Left ventricle myocardium inferior (tissue), 1 donor: ENCODE data around the gene RPS6KA4. TPM values are rescaled to one million over a fixed set of nuclear protein-coding genes. Genes with fewer than 3 reads are reported as not detected.

Experiments
- DNase-seq: peaks from one replicate; pipeline ENCODE4 v3.0.0-alpha.2; 2020
- H3K27ac ChIP-seq: fragments of 200-600 bp; replicated peaks from 2 replicates; pipeline ENCODE4 v1.8.0; 2021
- H3K27me3 ChIP-seq: fragments of 200-600 bp; 2 replicates; pipeline ENCODE4 v1.8.0; 2021; ENCODE audit warnings: low read depth
- H3K36me3 ChIP-seq: fragments of 200-600 bp; 2 replicates; pipeline ENCODE4 v1.8.0; 2021
- H3K4me1 ChIP-seq: fragments of 200-600 bp; 2 replicates; pipeline ENCODE4 v1.8.0; 2021
- H3K4me3 ChIP-seq: fragments of 200-600 bp; 2 replicates; pipeline ENCODE4 v1.8.0; 2021; ENCODE audit warnings: mild to moderate bottlenecking, moderate library complexity
- H3K9me3 ChIP-seq: fragments of 200-600 bp; replicated peaks from 2 replicates; pipeline ENCODE4 v1.8.0; 2021
- CTCF ChIP-seq: fragments of 200-600 bp; IDR thresholded peaks from 2 replicates; pipeline ENCODE4 v1.8.0; 2021; ENCODE audit warnings: antibody characterized with exemption, mild to moderate bottlenecking, borderline replicate concordance
- intact Hi-C: fragments of 100-400 bp; cut with micrococcal nuclease; formaldehyde crosslinking; loops from one replicate; pipeline ENCODE4 v1.11.0; 2022
- total RNA-seq: library from RNA; stranded (reverse); fragmentation: NEBNext Ultra II Directional; extraction: Animal tissue kit (Norgen Biotek cat#: 25700); gene quantifications from one replicate; pipeline ENCODE4 v1.2.1, GENCODE V29; 2021
- donor health status: DM: no; HTN: yes; CAD: no; lungs with severe emphysema.

The RPS6KA4 gene
- total RNA-seq, 1 donor from 2014 or later = 16.8 TPM

GRCh38 chr11:64357904-64358535 is 942 bp upstream of the RPS6KA4 start:
- H3K27ac ChIP-seq = peak overlapping the region; percentile 92
- no peaks in the 10 kb centered on the region for H3K27me3 ChIP-seq
- H3K4me3 ChIP-seq = peak overlapping the region; percentile 83
- intact Hi-C loops = no loop called here
- no peak for TF ChIP-seq CTCF
- H3K9me3 ChIP-seq = no peaks in the 10 kb centered on the region
- peaks cover 28% of the 10 kb centered on the region for H3K36me3 ChIP-seq
- peaks cover 48% of the 10 kb centered on the region for H3K4me1 ChIP-seq
- DNase-seq = no peak

GRCh38 chr11:64358536-64358906 is 441 bp upstream of the RPS6KA4 start:
- Histone ChIP-seq H3K36me3 (peaks cover 33% of the 10 kb centered on the region), H3K27ac (peak overlapping the region; percentile 92), H3K4me3 (peak overlapping the region; percentile 83), H3K4me1 (peaks cover 48% of the 10 kb centered on the region), H3K27me3 (no peaks in the 10 kb centered on the region), H3K9me3 (no peaks in the 10 kb centered on the region)
- no peak for TF ChIP-seq CTCF
- intact Hi-C loops = no loop called here
- no peak for DNase-seq

- DNase-seq = no peak
- H3K27me3 ChIP-seq = no peaks in the 10 kb centered on the region
- no peaks in the 10 kb centered on the region for H3K9me3 ChIP-seq
- H3K36me3 ChIP-seq = peaks cover 43% of the 10 kb centered on the region
- H3K27ac ChIP-seq = peak overlapping the region; percentile 92
- no peak for TF ChIP-seq CTCF
- H3K4me1 ChIP-seq = peaks cover 47% of the 10 kb centered on the region
- intact Hi-C loops = no loop called here
- peak overlapping the region; percentile 83 for H3K4me3 ChIP-seq
Observed at GRCh38 chr11:64359712-64360445, 917 bp downstream of the RPS6KA4 start.

GRCh38 chr11:64360448-64360921 is 1.5 kb downstream of the RPS6KA4 start:
- DNase-seq = no peak
- H3K36me3 ChIP-seq = peaks cover 49% of the 10 kb centered on the region
- H3K4me3 ChIP-seq = no peak overlapping the region
- no peak overlapping the region for H3K27ac ChIP-seq
- TF ChIP-seq CTCF = no peak
- H3K27me3 ChIP-seq = no peaks in the 10 kb centered on the region
- peaks cover 41% of the 10 kb centered on the region for H3K4me1 ChIP-seq
- intact Hi-C loops = no loop called here
- no peaks in the 10 kb centered on the region for H3K9me3 ChIP-seq

- Histone ChIP-seq H3K27ac (no peak overlapping the region), H3K27me3 (no peaks in the 10 kb centered on the region), H3K36me3 (peaks cover 61% of the 10 kb centered on the region), H3K4me1 (peaks cover 35% of the 10 kb centered on the region), H3K9me3 (no peaks in the 10 kb centered on the region), H3K4me3 (no peak overlapping the region)
- DNase-seq = no peak
- intact Hi-C loops = no loop called here
- no peak for TF ChIP-seq CTCF
Observed at GRCh38 chr11:64361659-64362058, 2.7 kb downstream of the RPS6KA4 start.
